GM19468 (cell line): ENCODE data around the gene SEC22A.

Experiments
- ATAC-seq: cut with Tn5 transposase; IDR thresholded peaks from one replicate; pipeline ENCODE4 v1.9.1; 2021; ENCODE audit warnings: mild to moderate bottlenecking, moderate library complexity, moderate number of reproducible peaks; ENCODE audit not compliant: unreplicated experiment; ENCODE audit errors: extremely low read depth

SEC22A gene

GRCh38 chr3:123261666-123262065, 59.9 kb downstream of the SEC22A start:
- ATAC-seq = no peak

GRCh38 chr3:123262226-123262625, 60.5 kb downstream of the SEC22A start:
- ATAC-seq = no peak

GRCh38 chr3:123262868-123263267, 61.1 kb downstream of the SEC22A start:
- ATAC-seq = no peak

- ATAC-seq = no peak
Observed at GRCh38 chr3:123263941-123264340, 62.2 kb downstream of the SEC22A start.

- no peak for ATAC-seq
Observed at GRCh38 chr3:123267821-123268220, 66.1 kb downstream of the SEC22A start.

GRCh38 chr3:123270818-123271217, 69.1 kb downstream of the SEC22A start:
- no peak for ATAC-seq

GRCh38 chr3:123271466-123272159, 69.9 kb downstream of the SEC22A start:
- no peak for ATAC-seq

- no peak for ATAC-seq
Observed at GRCh38 chr3:123272547-123272946, 70.8 kb downstream of the SEC22A start.

- ATAC-seq = no peak
Observed at GRCh38 chr3:123275691-123276090, 73.9 kb downstream of the SEC22A start.

GRCh38 chr3:123276346-123277006, 74.7 kb downstream of the SEC22A start:
- no peak for ATAC-seq

- no peak for ATAC-seq
Observed at GRCh38 chr3:123277106-123277505, 75.4 kb downstream of the SEC22A start.

- ATAC-seq = no peak
Observed at GRCh38 chr3:123278446-123278845, 76.7 kb downstream of the SEC22A start.

- ATAC-seq = no peak
Observed at GRCh38 chr3:123279121-123279520, 77.4 kb downstream of the SEC22A start.

- no peak for ATAC-seq
Observed at GRCh38 chr3:123281406-123281805, 79.7 kb downstream of the SEC22A start.

GRCh38 chr3:123281929-123282328, 80.2 kb downstream of the SEC22A start:
- ATAC-seq = no peak

- no peak for ATAC-seq
Observed at GRCh38 chr3:123282461-123282860, 80.7 kb downstream of the SEC22A start.

- ATAC-seq = no peak
Observed at GRCh38 chr3:123283074-123283473, 81.3 kb downstream of the SEC22A start.

GRCh38 chr3:123283657-123284398, 82.1 kb downstream of the SEC22A start:
- no peak for ATAC-seq

GRCh38 chr3:123284399-123285010, 82.8 kb downstream of the SEC22A start:
- ATAC-seq = no peak

GRCh38 chr3:123285066-123285465, 83.3 kb downstream of the SEC22A start:
- no peak for ATAC-seq

- ATAC-seq = no peak
Observed at GRCh38 chr3:123285479-123285878, 83.7 kb downstream of the SEC22A start.
